GM21786 (cell line): Measurements from ENCODE around the gene CACNA2D1.

Experiments
- ATAC-seq: cut with Tn5 transposase; IDR thresholded peaks from one replicate; pipeline ENCODE4 v1.9.1; 2021; ENCODE audit not compliant: unreplicated experiment

Gene CACNA2D1

GRCh38 chr7:82289152-82289535 is 154.4 kb downstream of the CACNA2D1 start:
- ATAC-seq: no peak

GRCh38 chr7:82286798-82287140 is 156.8 kb downstream of the CACNA2D1 start:
- no peak for ATAC-seq

GRCh38 chr7:82286096-82286797 is 157.3 kb downstream of the CACNA2D1 start:
- no peak for ATAC-seq

GRCh38 chr7:82284936-82285519 is 158.5 kb downstream of the CACNA2D1 start:
- no peak for ATAC-seq

GRCh38 chr7:82275342-82275741 is 168.2 kb downstream of the CACNA2D1 start:
- ATAC-seq: no peak

GRCh38 chr7:82274681-82275080 is 168.9 kb downstream of the CACNA2D1 start:
- ATAC-seq: no peak

GRCh38 chr7:82273886-82274285 is 169.7 kb downstream of the CACNA2D1 start:
- ATAC-seq: no peak

GRCh38 chr7:82270870-82271269 is 172.7 kb downstream of the CACNA2D1 start:
- ATAC-seq: no peak

GRCh38 chr7:82268632-82269031 is 174.9 kb downstream of the CACNA2D1 start:
- no peak for ATAC-seq

- no peak for ATAC-seq
Measured at GRCh38 chr7:82266081-82266480, 177.5 kb downstream of the CACNA2D1 start.

- ATAC-seq: no peak
Measured at GRCh38 chr7:82264783-82265305, 178.7 kb downstream of the CACNA2D1 start.

- ATAC-seq: no peak
Measured at GRCh38 chr7:82263920-82264782, 179.4 kb downstream of the CACNA2D1 start.

GRCh38 chr7:82258181-82258580 is 185.4 kb downstream of the CACNA2D1 start:
- no peak for ATAC-seq

- no peak for ATAC-seq
Measured at GRCh38 chr7:82257118-82257695, 186.4 kb downstream of the CACNA2D1 start.

- ATAC-seq: no peak
Measured at GRCh38 chr7:82255706-82256105, 187.9 kb downstream of the CACNA2D1 start.

GRCh38 chr7:82250598-82250997 is 193.0 kb downstream of the CACNA2D1 start:
- no peak for ATAC-seq

- no peak for ATAC-seq
Measured at GRCh38 chr7:82249979-82250378, 193.6 kb downstream of the CACNA2D1 start.

GRCh38 chr7:82247814-82248433 is 195.7 kb downstream of the CACNA2D1 start:
- no peak for ATAC-seq

- no peak for ATAC-seq
Measured at GRCh38 chr7:82244947-82245517, 198.5 kb downstream of the CACNA2D1 start.

GRCh38 chr7:82241356-82241755 is 202.2 kb downstream of the CACNA2D1 start:
- no peak for ATAC-seq

GRCh38 chr7:82235713-82236112 is 207.9 kb downstream of the CACNA2D1 start:
- no peak for ATAC-seq
